ENCODE results near the gene NKD2.

DNA sequence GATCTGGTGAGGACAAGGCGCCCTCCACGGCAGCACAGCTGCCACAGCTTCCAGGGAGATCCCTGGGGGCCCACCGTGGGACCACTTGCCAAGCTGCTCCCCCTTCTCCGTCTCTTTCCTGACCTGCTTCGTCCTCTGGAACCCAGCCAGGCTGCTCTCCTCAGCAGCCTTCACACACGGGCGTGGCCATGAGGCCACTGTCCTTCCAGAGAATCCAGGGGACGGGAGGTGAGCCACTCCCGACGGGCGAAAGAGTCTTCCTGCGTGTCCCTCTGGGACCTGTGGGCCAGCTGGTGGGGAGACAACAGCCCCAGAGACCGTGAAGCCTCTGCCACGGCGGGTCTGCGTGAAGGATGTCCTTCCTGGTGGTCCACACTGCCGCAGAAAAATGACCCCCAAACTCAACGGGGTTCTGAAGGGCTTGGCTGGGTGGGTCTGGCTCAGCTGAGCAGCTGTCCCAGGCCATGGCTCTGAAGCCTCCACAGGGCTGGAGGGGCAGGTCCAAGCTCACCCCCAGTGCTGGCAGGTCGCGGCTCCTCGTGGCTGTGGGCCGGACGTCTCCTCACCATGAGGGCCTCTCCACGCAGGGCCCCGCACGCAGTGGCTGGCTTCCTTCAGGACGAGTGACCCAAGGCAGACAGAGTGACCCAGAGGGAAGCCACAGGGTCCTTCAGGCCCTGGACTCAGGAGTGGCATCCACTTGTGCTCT, 47.4 kb upstream of the NKD2 start:
- TF ChIP-seq, protein P1, sequence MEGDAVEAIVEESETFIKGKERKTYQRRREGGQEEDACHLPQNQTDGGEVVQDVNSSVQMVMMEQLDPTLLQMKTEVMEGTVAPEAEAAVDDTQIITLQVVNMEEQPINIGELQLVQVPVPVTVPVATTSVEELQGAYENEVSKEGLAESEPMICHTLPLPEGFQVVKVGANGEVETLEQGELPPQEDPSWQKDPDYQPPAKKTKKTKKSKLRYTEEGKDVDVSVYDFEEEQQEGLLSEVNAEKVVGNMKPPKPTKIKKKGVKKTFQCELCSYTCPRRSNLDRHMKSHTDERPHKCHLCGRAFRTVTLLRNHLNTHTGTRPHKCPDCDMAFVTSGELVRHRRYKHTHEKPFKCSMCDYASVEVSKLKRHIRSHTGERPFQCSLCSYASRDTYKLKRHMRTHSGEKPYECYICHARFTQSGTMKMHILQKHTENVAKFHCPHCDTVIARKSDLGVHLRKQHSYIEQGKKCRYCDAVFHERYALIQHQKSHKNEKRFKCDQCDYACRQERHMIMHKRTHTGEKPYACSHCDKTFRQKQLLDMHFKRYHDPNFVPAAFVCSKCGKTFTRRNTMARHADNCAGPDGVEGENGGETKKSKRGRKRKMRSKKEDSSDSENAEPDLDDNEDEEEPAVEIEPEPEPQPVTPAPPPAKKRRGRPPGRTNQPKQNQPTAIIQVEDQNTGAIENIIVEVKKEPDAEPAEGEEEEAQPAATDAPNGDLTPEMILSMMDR (IDR thresholded peaks at IDR 0.05), result no peak
- no peak for TF ChIP-seq POLR2A (IDR thresholded peaks at IDR 0.05)
